MM.1S (cell line): ENCODE measurements around the gene USP13.

Source experiments
- EZH2 ChIP-seq: fragments of 300-600 bp; sonication (generic); optimal IDR thresholded peaks from 2 replicates; pipeline ENCODE3; 2017; ENCODE audit warnings: low read depth, mild to moderate bottlenecking, antibody characterized with exemption, low read length, mixed read lengths
- TF ChIP-seq, protein P1 (sequence below): fragments of 300-600 bp; sonication (generic); IDR thresholded peaks from 2 replicates; pipeline ENCODE4 v1.5.1; 2016; ENCODE audit warnings: antibody characterized with exemption, low read length, mixed read lengths

DNA sequence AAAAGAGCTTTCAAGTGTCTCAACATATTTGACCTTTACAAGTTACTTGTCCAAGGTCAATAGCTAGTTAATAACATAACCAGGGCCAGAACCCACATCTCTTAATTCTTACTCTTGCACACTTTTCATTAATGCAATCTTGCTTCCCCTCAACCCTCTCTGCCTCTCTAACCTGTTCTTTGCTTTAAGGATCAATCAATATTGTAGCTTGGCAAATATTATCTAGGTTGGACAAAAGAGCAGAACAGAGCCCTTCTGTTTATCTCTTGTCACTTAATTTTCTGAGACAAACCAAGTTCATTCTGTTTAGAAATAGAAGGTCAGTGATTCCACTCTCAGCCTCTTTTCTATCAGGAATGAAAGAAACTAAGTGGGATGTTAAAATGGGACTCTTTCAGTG, 180.5 kb downstream of the USP13 start:
- no peak for TF ChIP-seq EZH2
- TF ChIP-seq, protein P1, sequence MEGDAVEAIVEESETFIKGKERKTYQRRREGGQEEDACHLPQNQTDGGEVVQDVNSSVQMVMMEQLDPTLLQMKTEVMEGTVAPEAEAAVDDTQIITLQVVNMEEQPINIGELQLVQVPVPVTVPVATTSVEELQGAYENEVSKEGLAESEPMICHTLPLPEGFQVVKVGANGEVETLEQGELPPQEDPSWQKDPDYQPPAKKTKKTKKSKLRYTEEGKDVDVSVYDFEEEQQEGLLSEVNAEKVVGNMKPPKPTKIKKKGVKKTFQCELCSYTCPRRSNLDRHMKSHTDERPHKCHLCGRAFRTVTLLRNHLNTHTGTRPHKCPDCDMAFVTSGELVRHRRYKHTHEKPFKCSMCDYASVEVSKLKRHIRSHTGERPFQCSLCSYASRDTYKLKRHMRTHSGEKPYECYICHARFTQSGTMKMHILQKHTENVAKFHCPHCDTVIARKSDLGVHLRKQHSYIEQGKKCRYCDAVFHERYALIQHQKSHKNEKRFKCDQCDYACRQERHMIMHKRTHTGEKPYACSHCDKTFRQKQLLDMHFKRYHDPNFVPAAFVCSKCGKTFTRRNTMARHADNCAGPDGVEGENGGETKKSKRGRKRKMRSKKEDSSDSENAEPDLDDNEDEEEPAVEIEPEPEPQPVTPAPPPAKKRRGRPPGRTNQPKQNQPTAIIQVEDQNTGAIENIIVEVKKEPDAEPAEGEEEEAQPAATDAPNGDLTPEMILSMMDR = no peak
